Loucy (cell line): ENCODE measurements around the gene SLC25A21.

ENCODE experiments used
- EZH2phosphoT487 ChIP-seq: fragments of 200-600 bp; IDR thresholded peaks from 2 replicates; pipeline ENCODE4 v1.6.1; 2018; ENCODE audit warnings: antibody characterized with exemption, mild to moderate bottlenecking, moderate library complexity, borderline replicate concordance
- TF ChIP-seq, protein P1 (sequence below): fragments of 200-600 bp; sonication (generic); conservative IDR thresholded peaks from 2 replicates; pipeline ENCODE4 v1.5.1; 2014; ENCODE audit warnings: mild to moderate bottlenecking, antibody characterized with exemption, low read length

DNA sequence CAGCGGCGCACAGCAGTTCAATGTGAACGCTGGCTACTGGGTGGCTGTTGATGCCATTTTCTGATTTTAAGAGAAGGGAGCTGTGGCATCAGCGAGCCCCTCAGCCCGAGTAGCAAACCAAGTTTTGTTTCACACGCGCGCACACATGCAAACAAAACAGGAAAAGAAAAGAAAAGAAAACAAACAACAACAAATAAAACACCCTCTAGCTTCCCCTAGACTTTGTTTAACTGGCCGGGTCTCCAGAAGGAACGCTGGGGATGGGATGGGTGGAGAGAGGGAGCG lies 510.2 kb downstream of the SLC25A21 start:
- TF ChIP-seq, protein P1, sequence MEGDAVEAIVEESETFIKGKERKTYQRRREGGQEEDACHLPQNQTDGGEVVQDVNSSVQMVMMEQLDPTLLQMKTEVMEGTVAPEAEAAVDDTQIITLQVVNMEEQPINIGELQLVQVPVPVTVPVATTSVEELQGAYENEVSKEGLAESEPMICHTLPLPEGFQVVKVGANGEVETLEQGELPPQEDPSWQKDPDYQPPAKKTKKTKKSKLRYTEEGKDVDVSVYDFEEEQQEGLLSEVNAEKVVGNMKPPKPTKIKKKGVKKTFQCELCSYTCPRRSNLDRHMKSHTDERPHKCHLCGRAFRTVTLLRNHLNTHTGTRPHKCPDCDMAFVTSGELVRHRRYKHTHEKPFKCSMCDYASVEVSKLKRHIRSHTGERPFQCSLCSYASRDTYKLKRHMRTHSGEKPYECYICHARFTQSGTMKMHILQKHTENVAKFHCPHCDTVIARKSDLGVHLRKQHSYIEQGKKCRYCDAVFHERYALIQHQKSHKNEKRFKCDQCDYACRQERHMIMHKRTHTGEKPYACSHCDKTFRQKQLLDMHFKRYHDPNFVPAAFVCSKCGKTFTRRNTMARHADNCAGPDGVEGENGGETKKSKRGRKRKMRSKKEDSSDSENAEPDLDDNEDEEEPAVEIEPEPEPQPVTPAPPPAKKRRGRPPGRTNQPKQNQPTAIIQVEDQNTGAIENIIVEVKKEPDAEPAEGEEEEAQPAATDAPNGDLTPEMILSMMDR: no peak
- no peak for TF ChIP-seq EZH2phosphoT487
